ENCODE measurements around the gene LRCOL1. TPM values are rescaled to one million over a fixed set of nuclear protein-coding genes. Genes with fewer than 3 reads are reported as not detected.

The LRCOL1 gene
- total and polyA plus RNA-seq, 2 experiments from 2014 or later, result 1.7 TPM; not detected in 1

DNA sequence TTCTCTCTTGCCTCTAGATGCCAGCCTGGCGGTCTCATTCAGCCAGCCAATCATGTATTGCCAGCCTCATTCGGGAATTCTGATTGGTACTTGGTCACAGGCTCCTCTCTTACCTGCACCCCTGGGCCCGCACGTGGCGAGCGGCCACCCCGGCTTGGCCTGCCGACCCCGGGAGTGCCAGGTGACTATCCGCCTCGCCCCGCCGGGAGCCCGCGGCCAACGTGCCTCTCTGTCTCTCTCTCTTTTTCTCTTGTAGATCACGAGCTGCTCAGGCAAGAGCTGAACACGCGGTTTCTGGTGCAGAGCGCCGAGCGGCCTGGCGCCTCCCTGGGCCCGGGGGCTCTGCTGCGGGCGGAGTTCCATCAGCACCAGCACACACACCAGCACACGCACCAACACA lies 39.3 kb downstream of the LRCOL1 start:
- no peak overlapping the region for H3K4me2 ChIP-seq
- no peaks in the 10 kb centered on the region for H3K4me1 ChIP-seq (ENCODE audit: insufficient read depth)
- no peak overlapping the region for H3K27ac ChIP-seq (ENCODE audit: low read depth)
- H3F3A ChIP-seq (replicated peaks; ENCODE audit: low read depth), result 0 out of 2 replicates have a peak, but pooled peaks cover 2% of the 10 kb centered on the region
- H4K20me1 ChIP-seq (replicated peaks; ENCODE audit: insufficient read depth), result peaks cover 29% of the 10 kb centered on the region; the same call in 1 of the 2 replicates
- TF ChIP-seq ETS1 (IDR thresholded peaks at IDR 0.05), result no peak
- no peak for TF ChIP-seq EZH2 (IDR thresholded peaks at IDR 0.05; ENCODE audit: low read depth, unreplicated experiment)
- no peak for TF ChIP-seq JUNB (IDR thresholded peaks at IDR 0.05; ENCODE audit: unreplicated experiment)
- no peak for TF ChIP-seq POLR2AphosphoS5 (IDR thresholded peaks at IDR 0.05; ENCODE audit: low read depth)
- TF ChIP-seq NANOG (IDR thresholded peaks at IDR 0.05; ENCODE audit: borderline replicate concordance), result no peak
- no peak for TF ChIP-seq ZNF331 (CRISPR knock-in tag; IDR thresholded peaks at IDR 0.05; ENCODE audit: low read depth)
- TF ChIP-seq STAT1 (IDR thresholded peaks at IDR 0.05; ENCODE audit: unreplicated experiment), result no peak
- no peak for TF ChIP-seq ZNF114 (CRISPR knock-in tag; IDR thresholded peaks at IDR 0.05)
- no peak for TF ChIP-seq CREB1 (CRISPR knock-in tag; IDR thresholded peaks at IDR 0.05; ENCODE audit: low read depth)
- no peak for TF ChIP-seq EZH2phosphoT487 (IDR thresholded peaks at IDR 0.05; ENCODE audit: unreplicated experiment)
- TF ChIP-seq REST (IDR thresholded peaks at IDR 0.05; ENCODE audit: unreplicated experiment), result no peak
- TF ChIP-seq, protein P1, sequence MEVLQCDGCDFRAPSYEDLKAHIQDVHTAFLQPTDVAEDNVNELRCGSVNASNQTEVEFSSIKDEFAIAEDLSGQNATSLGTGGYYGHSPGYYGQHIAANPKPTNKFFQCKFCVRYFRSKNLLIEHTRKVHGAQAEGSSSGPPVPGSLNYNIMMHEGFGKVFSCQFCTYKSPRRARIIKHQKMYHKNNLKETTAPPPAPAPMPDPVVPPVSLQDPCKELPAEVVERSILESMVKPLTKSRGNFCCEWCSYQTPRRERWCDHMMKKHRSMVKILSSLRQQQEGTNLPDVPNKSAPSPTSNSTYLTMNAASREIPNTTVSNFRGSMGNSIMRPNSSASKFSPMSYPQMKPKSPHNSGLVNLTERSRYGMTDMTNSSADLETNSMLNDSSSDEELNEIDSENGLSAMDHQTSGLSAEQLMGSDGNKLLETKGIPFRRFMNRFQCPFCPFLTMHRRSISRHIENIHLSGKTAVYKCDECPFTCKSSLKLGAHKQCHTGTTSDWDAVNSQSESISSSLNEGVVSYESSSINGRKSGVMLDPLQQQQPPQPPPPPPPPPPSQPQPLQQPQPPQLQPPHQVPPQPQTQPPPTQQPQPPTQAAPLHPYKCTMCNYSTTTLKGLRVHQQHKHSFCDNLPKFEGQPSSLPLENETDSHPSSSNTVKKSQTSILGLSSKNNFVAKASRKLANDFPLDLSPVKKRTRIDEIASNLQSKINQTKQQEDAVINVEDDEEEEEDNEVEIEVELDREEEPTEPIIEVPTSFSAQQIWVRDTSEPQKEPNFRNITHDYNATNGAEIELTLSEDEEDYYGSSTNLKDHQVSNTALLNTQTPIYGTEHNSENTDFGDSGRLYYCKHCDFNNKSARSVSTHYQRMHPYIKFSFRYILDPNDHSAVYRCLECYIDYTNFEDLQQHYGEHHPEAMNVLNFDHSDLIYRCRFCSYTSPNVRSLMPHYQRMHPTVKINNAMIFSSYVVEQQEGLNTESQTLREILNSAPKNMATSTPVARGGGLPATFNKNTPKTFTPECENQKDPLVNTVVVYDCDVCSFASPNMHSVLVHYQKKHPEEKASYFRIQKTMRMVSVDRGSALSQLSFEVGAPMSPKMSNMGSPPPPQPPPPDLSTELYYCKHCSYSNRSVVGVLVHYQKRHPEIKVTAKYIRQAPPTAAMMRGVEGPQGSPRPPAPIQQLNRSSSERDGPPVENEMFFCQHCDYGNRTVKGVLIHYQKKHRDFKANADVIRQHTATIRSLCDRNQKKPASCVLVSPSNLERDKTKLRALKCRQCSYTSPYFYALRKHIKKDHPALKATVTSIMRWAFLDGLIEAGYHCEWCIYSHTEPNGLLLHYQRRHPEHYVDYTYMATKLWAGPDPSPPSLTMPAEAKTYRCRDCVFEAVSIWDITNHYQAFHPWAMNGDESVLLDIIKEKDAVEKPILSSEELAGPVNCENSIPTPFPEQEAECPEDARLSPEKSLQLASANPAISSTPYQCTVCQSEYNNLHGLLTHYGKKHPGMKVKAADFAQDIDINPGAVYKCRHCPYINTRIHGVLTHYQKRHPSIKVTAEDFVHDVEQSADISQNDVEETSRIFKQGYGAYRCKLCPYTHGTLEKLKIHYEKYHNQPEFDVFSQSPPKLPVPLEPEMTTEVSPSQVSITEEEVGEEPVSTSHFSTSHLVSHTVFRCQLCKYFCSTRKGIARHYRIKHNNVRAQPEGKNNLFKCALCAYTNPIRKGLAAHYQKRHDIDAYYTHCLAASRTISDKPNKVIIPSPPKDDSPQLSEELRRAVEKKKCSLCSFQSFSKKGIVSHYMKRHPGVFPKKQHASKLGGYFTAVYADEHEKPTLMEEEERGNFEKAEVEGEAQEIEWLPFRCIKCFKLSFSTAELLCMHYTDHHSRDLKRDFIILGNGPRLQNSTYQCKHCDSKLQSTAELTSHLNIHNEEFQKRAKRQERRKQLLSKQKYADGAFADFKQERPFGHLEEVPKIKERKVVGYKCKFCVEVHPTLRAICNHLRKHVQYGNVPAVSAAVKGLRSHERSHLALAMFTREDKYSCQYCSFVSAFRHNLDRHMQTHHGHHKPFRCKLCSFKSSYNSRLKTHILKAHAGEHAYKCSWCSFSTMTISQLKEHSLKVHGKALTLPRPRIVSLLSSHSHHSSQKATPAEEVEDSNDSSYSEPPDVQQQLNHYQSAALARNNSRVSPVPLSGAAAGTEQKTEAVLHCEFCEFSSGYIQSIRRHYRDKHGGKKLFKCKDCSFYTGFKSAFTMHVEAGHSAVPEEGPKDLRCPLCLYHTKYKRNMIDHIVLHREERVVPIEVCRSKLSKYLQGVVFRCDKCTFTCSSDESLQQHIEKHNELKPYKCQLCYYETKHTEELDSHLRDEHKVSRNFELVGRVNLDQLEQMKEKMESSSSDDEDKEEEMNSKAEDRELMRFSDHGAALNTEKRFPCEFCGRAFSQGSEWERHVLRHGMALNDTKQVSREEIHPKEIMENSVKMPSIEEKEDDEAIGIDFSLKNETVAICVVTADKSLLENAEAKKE (CRISPR knock-in tag; IDR thresholded peaks at IDR 0.05), result no peak
- TF ChIP-seq, protein P2, sequence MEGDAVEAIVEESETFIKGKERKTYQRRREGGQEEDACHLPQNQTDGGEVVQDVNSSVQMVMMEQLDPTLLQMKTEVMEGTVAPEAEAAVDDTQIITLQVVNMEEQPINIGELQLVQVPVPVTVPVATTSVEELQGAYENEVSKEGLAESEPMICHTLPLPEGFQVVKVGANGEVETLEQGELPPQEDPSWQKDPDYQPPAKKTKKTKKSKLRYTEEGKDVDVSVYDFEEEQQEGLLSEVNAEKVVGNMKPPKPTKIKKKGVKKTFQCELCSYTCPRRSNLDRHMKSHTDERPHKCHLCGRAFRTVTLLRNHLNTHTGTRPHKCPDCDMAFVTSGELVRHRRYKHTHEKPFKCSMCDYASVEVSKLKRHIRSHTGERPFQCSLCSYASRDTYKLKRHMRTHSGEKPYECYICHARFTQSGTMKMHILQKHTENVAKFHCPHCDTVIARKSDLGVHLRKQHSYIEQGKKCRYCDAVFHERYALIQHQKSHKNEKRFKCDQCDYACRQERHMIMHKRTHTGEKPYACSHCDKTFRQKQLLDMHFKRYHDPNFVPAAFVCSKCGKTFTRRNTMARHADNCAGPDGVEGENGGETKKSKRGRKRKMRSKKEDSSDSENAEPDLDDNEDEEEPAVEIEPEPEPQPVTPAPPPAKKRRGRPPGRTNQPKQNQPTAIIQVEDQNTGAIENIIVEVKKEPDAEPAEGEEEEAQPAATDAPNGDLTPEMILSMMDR (conservative IDR thresholded peaks at IDR 0.05; ENCODE audit: low read depth in 2 of 2), result no peak
- H3K27me3 ChIP-seq (ENCODE audit: insufficient read depth), result no peaks in the 10 kb centered on the region
- no peaks in the 10 kb centered on the region; the same call in 1 of the 2 replicates for H3K36me3 ChIP-seq (ENCODE audit: insufficient read depth)
- Mint-ChIP-seq H3K9me3 (no peaks in the 10 kb centered on the region), H3K36me3 (ENCODE audit: low read depth) (peaks cover 17% of the 10 kb centered on the region), H3K4me3 (no peak overlapping the region), H3K27me3 (ENCODE audit: insufficient read depth, low read depth, poor library complexity) (peaks cover 17% of the 10 kb centered on the region), H3K27ac (no peak overlapping the region), H3K4me1 (no peaks in the 10 kb centered on the region)
- no peaks in the 10 kb centered on the region for H3K9me2 ChIP-seq (ENCODE audit: insufficient read depth)
- peaks cover 8% of the 10 kb centered on the region for H3K79me2 ChIP-seq (replicated peaks; ENCODE audit: insufficient read depth)
- H3K4me3 ChIP-seq, result no peak overlapping the region
- ATAC-seq (no peak), DNase-seq (ENCODE audit: low spot score) (no peak)
- no peak overlapping the region for H2AFZ ChIP-seq
